Mesenteric fat pad (tissue), 1 donor: ENCODE measurements around the gene OR2T2. TPM values are rescaled to one million over a fixed set of nuclear protein-coding genes. Genes with fewer than 3 reads are reported as not detected.
"Not testable (repeated sequence)": the region's sequence is repeated elsewhere in the genome, so short reads cannot be mapped to it uniquely, and the experiment has no call there.

Experiments used
- DNase-seq: peaks from one replicate; pipeline ENCODE4 v3.0.0-alpha.2; 2020; ENCODE audit warnings: low spot score
- long read RNA-seq: library from polyadenylated mRNA; unstranded; transcript quantifications from one replicate; pipeline ENCODE4 v2.0.0, GENCODE V29; 2020
- total RNA-seq: library from RNA; stranded (reverse); fragmentation: NEBNext Ultra II Directional; extraction: Animal tissue kit (Norgen Biotek cat#: 25700); gene quantifications from one replicate; pipeline ENCODE4 v1.2.1, GENCODE V29; 2021
- donor health status: DM: yes; HTN: yes; CAD: no.

Gene OR2T2, protein sequence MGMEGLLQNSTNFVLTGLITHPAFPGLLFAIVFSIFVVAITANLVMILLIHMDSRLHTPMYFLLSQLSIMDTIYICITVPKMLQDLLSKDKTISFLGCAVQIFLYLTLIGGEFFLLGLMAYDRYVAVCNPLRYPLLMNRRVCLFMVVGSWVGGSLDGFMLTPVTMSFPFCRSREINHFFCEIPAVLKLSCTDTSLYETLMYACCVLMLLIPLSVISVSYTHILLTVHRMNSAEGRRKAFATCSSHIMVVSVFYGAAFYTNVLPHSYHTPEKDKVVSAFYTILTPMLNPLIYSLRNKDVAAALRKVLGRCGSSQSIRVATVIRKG
- not detected for total RNA-seq
- long read RNA-seq: 0 reads

DNA sequence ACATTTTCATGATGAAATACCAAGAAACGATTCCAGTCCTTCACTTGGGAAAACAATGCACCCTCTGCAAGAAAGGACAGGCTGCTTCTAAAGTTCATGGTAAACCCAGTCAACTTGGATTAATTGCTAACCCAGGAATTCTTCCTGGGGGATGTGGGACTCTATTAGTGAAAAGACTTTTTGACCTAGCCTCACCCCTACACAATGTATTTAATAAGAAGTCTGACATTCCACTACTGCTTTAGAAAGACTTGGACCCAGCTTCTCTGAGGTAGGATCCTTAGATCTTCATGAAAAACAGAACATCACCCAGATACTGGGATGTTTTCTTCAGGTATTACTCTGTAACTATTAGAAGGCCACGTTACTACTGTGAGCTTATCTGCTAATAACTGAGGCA is at the start of gene OR2T2:
Gene OR2T2 (plus strand): TSS at position 239 of the 400 bp plus-strand sequence. CDS start 7,161 bp downstream, outside the sequence.
- DNase-seq: not testable (repeated sequence)

DNA sequence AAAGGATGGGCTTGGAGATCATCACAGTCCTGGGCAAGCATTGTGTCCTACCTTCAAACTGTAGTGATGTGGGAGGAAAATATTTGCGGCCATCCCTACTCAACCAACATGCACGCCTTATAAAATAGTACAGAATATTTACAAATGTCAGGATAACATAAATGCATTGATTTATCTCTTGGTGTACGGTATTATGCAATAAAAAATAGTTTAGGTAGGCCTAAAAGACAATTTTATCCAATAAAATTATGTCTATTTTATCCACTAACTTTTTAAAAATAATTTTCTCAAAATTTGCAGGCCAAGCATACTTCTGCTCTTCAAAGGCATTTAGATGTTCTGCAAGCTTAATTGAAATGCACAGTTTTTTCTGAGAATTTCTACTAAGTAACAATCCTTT is 42.7 kb upstream of the OR2T2 start, which contains the start of gene OR2T1:
Gene OR2T1 (plus strand): TSS at position 301 of the 400 bp plus-strand sequence. CDS start 3,100 bp downstream, outside the sequence.
- no peak for DNase-seq

DNA sequence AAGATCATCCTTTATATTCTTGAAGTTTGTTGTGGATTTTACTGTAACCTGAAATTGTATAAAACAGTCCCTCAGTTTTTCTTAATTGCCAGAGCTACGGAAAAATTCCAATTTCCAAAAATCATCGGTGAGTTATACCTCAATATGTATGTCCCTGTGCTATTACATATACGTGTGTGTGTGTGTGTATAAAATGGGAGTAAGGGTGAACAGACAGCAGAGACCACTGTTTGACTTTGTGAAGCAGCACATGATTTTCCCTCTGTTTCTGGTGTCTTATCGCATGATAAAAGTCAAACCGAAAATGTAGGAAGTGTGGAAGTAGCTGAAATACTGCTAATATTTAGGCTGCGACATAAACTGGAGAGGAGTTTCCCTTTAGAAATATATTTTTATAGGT is 41.4 kb upstream of the OR2T2 start:
- DNase-seq: no peak

DNA sequence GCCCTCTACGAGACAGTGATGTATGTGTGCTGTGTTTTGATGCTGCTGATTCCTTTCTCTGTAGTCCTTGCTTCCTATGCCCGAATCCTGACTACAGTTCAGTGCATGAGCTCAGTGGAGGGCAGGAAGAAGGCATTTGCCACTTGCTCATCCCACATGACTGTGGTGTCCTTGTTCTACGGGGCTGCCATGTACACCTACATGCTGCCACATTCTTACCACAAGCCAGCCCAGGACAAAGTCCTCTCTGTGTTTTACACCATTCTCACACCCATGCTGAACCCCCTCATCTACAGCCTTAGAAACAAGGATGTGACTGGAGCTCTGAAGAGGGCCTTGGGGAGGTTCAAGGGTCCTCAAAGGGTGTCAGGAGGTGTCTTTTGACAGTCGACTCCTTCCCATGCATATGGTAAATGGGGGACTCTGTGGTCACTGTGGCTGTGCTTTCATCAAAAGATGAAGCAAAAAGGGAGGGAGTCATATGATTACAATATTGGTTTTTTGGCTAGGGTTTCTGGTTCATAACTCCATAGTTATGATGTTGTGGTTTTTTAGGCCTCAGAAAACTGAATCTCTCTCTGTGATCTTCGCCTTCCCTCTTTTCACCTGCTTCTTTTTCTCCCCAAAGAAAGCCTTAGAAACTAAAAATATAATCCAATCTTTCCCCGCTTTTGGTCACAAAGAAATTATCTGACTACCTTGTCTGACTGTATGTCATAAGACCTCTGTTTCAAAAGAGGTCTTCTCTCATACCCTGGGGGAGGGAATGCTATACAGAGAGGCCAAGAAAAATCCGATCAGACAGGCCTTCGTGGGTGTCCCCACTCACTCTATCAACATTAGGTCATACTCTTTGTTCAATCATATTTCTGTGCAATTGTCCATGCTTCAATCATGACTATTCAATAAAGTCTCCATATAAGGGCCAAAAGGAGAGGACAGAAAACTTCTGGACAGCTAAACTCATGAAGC is 38.4 kb upstream of the OR2T2 start:
- DNase-seq: no peak

DNA sequence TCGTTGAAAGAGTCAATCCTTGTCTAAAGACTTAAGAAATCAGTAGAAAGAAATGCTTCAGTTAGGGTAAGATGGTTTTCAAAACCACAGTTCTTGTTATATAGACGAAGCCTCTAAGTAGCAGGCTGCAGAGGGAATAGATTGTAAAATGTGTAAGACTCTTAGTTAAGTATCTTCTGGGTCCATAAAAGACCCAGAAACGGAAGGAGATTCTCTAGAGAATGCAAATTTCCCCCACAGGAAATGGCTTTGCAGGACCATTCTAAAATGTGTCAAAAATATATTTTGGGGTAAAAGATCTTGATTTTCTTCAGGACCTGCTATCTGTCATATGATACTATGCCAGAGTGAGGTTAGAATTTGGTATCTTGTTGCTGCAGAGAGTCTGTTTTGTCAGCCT is 29.2 kb upstream of the OR2T2 start:
- no peak for DNase-seq

DNA sequence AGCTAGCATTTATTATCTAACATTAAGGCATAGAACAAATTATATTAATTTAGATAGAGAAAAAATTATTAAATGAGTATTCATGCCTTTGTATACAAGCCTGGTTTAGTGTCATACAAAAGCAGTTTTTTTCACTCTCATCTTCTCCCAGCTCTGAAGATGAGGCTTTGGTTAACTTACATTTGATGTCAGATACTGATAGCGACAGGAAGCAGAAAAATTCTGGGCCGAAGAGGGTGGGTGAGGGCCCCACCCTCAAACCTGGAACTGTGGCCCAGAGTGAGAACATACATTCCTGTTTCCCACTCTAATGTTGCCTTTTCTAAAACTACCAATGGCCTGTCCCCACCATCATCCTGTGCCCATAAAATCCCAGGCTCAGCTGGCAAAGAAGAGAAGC is 27.6 kb upstream of the OR2T2 start:
- no peak for DNase-seq

DNA sequence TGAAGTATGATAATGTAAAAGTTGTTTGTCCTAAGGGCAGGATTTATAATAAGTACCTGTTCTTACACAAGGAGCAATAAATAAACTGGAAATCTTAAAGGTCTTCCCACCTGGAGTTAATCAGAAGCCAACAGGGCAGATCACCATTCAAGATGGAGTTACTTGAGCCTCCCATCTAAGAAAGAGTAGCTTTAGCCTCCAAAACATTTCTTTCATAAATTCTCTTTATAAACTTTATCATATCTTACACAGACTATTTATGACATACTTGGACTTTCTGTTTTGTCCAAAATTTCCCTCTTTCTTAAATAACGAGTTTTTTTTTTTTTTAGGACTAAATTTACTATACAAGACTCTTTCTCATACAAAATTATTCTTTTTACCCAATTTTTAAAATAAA is 24.1 kb upstream of the OR2T2 start:
- DNase-seq: no peak

DNA sequence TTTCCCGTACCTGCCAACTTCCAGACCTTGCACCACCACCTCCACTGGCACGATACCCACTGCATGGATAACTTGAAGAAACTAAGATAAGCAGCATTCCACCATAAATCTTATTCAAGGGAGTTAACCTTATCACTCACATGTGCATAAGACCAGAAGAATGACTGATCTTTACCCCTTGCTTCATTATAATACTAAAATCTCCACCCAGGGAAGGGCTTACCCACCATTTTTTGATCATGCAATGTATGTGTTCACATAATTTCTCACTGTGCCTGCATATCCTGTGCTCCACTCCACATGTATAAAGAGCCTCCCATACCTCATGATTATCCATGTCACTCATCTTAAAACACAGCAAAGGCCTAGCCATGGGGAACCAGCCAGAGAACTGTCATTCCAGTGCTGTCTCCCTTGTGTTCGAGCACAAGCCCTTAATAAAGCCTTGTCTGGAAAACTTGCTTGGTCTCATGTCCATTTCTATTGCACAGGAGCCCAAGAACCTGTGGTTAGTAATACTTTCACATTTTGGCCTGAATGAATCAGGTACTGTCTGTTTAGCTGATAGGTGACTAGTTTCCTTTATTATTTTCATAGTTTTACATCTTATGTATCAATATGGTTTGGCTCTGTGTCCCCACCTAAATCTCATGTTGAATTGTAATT is 17.8 kb upstream of the OR2T2 start:
- not testable (repeated sequence) for DNase-seq

DNA sequence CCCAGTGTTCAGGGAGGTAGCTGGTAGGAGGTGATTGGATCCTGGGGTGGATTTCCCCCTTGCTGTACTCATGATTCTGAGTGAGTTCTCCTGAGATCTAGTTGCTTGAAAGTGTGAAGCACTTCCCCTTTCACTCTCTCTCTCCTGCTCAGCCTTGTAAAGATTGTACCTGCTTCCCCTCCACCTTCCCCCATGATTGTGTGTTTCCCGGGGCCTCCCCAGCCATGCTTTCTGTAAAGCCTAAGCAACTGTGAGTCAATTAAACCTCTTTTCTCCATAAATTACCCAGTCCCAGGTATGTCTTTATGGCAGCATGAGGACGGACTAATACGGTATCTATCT is 17.3 kb upstream of the OR2T2 start:
- DNase-seq: not testable (repeated sequence)

DNA sequence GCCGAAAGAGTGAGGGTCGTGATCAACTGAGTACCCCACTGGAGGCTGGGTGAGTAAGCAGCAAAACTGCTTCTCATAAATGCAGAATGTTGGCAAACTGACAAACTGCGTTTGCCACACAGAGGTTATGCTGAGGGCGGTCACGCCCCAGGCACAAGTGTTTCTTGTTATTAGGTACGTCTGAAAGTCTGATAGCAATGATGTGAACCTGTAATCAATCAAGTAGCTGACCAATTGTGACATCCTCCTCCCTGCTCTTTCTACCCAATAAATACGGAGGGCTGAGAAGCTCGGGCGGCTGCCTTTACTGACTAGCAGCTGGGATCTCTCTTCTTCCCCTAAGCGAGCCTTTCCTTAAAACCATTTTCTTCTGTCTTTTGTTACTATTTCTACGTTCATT is 13.8 kb upstream of the OR2T2 start:
- DNase-seq: not testable (repeated sequence)

DNA sequence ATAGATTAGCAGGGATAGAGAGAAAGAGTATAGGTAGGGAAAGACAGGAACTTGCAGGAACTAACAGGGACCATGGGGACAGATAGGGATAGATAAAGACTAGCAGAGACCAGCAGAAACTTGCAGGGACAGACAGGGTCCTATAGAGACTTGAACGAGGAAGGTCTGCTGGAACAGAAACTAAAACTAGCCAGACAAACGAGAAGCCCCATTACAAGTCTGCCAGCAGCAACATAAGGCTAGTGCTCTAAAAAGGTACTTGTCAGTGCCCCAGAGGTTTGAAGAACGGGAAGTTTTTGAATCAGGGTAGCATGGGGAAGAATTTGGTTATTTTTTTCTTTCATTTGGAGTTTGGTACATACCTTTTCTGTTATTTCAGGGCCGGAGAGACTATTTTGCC is 13.2 kb upstream of the OR2T2 start:
- DNase-seq: not testable (repeated sequence)

DNA sequence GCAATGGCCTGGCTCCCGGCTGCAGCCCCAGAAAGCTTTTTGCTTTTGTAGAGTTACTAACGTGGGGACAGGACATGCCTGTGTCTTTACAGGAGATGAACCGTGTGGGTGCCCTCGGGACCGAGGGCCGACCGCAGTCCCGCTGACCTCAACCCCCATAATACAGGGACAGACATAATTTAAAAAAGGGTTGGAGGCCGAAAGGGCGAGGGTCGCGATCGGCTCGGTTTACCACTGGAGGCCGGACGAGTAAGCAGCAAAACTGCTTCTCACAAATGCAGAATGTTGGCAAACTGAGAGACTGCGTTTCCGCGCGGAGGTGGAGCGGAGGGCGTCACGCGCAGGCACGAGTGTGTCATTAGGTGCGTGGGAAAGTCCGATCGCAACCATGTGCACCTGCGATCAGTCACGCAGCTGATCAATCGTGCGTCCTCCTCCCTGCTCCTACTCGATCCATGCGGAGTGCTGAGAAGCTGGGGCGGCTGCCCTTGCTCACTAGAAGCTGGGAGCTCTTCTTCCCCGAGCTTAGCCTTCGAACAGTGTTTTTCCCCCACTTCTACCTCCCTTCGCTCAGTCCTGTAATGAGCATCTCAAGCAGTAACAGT is 11.5 kb upstream of the OR2T2 start:
- not testable (repeated sequence) for DNase-seq

DNA sequence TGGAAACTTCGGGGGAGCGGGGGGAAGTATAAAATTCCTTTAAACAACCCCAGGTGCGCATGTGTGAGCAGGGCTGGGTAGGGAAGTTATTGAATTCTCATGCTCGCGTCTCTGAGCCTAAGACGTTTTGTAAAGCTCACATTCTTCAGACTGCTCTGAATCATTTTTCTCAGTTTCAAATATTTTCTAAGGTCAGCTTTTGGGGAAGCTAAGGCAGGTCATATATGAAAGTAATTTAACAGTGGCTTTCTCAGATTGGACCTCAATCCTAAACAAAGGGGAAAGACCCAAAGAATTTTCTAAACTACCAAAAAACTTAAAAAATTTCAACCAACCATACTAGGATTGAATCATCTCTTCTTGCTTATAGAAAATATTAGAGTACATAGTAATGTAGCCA is 10.5 kb upstream of the OR2T2 start:
- not testable (repeated sequence) for DNase-seq

DNA sequence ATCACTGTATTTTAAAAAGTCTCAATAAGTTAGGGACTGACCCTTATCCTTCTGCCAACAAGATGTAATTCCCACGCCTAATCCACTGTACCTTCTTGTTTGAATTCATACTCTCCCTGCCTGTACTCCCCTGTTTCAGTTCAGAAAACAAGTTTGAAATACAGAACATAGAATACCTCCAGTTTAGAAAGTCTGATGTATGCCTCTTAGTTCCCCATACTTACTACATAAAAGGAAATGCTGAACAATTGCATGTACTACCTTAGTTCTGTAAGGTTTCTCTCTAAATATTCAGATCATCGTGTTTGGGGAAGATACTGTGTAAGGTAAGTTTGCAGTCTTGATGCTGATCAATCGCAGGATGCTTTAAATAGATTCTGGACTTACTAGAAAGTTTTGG is 9.1 kb upstream of the OR2T2 start:
- not testable (repeated sequence) for DNase-seq

DNA sequence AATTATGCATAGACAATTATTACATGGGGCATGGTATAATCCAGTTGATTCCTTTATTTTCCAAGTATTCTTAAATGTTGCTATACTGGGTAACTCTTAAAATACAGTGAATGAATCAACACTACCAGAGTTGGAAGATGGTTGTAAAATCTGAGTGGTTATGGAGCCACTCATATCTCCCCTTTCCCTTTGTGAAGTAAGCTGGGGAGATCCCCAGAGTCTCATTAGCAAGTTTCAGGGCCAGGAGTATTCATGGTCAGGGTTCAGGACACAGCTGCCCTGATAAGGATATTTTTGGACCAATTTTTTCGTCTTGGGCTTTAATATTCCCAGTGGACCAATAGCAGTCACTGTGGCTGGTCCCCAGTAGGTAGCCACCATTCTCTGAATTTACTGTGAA is 6.8 kb upstream of the OR2T2 start:
- not testable (repeated sequence) for DNase-seq

DNA sequence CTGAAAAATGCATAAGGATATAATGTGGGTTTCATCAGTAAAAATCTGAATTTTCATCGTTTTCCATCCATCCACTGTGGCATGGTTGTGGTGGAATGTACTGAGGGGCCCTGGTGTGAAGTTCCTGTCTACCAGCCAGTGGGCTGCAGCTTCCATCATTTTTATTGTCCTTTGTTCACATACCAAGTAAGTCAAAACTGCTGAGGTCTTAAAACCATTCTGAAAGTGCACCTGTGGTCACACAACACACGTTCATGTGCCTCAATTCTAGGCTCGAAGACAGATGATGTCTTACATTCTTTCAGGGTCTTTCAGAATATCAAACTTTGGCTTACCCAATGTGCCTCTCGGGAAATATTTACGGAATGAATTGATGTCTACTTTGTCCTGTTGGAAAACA is 6.2 kb upstream of the OR2T2 start:
- DNase-seq: not testable (repeated sequence)

DNA sequence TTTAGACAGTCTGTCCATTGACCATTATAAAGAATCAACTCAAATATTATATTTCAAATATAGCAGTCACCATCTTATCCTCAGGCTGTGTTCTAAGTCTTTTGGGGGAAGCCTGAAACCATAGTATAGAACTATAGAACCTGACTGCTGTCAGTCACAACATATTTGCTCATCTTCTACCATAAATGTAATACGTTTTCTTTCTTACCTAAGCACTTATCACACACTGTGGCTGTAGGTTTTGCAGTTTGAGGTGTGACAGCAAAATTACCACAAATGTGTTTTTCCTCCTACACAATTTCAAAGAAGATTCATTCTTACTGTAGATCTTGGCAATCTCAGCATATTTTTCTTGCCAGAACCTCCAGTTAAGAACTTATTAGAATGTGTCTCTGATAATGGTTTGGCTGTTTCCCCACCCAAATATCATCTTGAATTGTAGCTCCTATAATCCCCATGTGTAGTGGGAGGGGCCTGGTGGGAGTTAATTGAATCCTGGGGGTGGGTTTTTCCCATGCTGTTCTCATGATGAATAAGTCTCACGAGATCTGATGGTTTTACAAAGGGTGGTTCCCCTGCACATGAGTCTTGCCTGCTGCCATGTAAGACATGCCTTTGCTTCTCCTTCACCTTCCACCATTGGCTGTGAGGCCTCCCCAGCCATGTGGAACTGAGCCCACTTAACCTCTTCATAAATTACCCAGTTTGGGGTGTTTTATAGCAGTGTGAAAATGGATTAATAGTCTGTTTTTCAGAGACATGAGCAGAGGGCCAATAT is 2.7 kb upstream of the OR2T2 start:
- DNase-seq: not testable (repeated sequence)

DNA sequence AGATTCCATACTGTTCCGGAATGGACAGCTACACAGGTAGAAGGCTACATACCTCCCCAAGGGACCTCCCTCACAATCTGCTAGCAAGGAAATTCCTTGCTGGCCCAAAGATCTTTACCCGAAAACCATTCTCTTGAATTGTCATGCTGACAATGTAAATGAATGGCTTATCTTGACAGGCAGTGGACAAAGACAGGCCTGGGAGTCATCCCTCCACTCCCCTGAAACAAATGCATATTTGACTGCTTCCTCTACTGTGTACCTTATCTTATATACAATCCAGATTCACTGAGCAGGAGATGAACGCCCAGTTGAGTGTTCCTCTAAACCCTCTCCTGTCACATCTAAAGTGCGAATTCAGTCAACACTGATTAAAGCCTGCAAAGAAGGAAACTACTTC is 834 bp upstream of the OR2T2 start:
- not testable (repeated sequence) for DNase-seq

DNA sequence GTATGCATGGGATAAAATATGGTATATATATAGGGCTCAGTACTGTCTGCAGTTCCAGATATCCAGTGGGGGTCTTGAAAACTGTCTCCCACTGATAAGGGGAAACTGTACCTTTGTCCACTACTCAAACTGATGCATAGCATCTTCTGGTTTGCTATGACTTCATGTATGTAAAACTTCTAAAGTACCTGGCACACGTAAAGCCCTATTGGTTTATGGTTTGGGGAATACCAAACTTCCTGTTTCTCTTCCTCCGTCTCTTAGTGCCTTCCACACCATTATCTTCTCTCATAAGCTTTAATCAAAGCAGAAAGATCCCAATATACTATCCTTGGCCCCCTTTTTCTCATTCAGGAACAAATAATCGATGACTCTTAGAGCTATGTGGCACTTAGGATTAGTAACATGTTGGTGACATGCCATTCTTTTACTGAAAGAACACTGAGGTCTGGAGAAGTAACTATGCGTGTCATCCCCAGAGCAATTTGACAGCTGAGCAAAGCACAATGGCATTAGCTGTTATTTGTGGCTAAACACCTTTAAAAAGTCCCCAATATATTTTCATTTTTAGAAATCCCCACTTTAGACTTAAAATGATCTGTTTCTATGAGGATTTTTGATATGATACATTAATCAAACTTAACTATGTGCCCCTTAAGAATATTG is 3.1 kb downstream of the OR2T2 start:
- DNase-seq: not testable (repeated sequence)
